Testis (tissue), 2 donors: ENCODE measurements around the gene ROBO4.

Source experiments
- CTCF ChIP-seq, 3 experiments: fragments of 450-650 bp in 2 of 3; fragments of 200-600 bp in 1 of 3; sonication (generic) in 1 of 3; IDR thresholded peaks; one replicate each; pipeline ENCODE4 v1.5.1; 2016 to 2019; ENCODE audit warnings: antibody characterized with exemption in 3 of 3, mild to moderate bottlenecking in 2 of 3, moderate library complexity in 1 of 3
- POLR2A ChIP-seq: fragments of 450-650 bp; IDR thresholded peaks from one replicate; pipeline ENCODE4 v1.6.1; 2017; ENCODE audit warnings: antibody characterized with exemption, mild to moderate bottlenecking, moderate library complexity

- no peak for TF ChIP-seq POLR2A
- TF ChIP-seq CTCF (IDR thresholded peaks at IDR 0.05): no peak
These were observed 13.3 kb downstream of the ROBO4 start for GRCh38 chr11:124884340-124884739.
